OCI-M1 (cell line): Measurements from ENCODE around the gene UBE3A.
"Not testable (repeated sequence)": the region's sequence is repeated elsewhere in the genome, so short reads cannot be mapped to it uniquely, and the experiment has no call there.

Experiments
- DNase-seq: peaks from one replicate; lab custom pipeline; 2025; lab: John Stamatoyannopoulos, UW

UBE3A gene

GRCh38 chr15:25437777-25438600 is 835 bp downstream of the UBE3A start:
- DNase-seq: peak; percentile 70

GRCh38 chr15:25436707-25437106 is 2.1 kb downstream of the UBE3A start:
- no peak for DNase-seq

- no peak for DNase-seq
Measured at GRCh38 chr15:25435474-25436243, 3.2 kb downstream of the UBE3A start.

GRCh38 chr15:25433118-25433865 is 5.5 kb downstream of the UBE3A start:
- DNase-seq: no peak

GRCh38 chr15:25431836-25432561 is 6.8 kb downstream of the UBE3A start:
- no peak for DNase-seq

GRCh38 chr15:25427861-25428260 is 11.0 kb downstream of the UBE3A start:
- peak; percentile 65 for DNase-seq

GRCh38 chr15:25426896-25427610 is 11.8 kb downstream of the UBE3A start:
- DNase-seq: peak; percentile 63

- peak; percentile 30 for DNase-seq
Measured at GRCh38 chr15:25424073-25424472, 14.8 kb downstream of the UBE3A start.

- DNase-seq: no peak
Measured at GRCh38 chr15:25422021-25422420, 16.8 kb downstream of the UBE3A start.

GRCh38 chr15:25418202-25418601 is 20.6 kb downstream of the UBE3A start:
- no peak for DNase-seq

- peak; percentile 30 for DNase-seq
Measured at GRCh38 chr15:25417604-25418003, 21.2 kb downstream of the UBE3A start.

GRCh38 chr15:25416693-25417092 is 22.1 kb downstream of the UBE3A start:
- DNase-seq: no peak

- DNase-seq: no peak
Measured at GRCh38 chr15:25415707-25416106, 23.1 kb downstream of the UBE3A start.

- DNase-seq: no peak
Measured at GRCh38 chr15:25415217-25415616, 23.6 kb downstream of the UBE3A start.

- DNase-seq: no peak
Measured at GRCh38 chr15:25410649-25411048, 28.2 kb downstream of the UBE3A start.

- not testable (repeated sequence) for DNase-seq
Measured at GRCh38 chr15:25409731-25410130, 29.1 kb downstream of the UBE3A start.

GRCh38 chr15:25408929-25409328 is 29.9 kb downstream of the UBE3A start:
- no peak for DNase-seq

- DNase-seq: peak; percentile 4
Measured at GRCh38 chr15:25408428-25408827, 30.4 kb downstream of the UBE3A start.

GRCh38 chr15:25407950-25408349 is 30.9 kb downstream of the UBE3A start:
- DNase-seq: no peak

- DNase-seq: no peak
Measured at GRCh38 chr15:25406846-25407245, 32.0 kb downstream of the UBE3A start.

- no peak for DNase-seq
Measured at GRCh38 chr15:25406261-25406660, 32.6 kb downstream of the UBE3A start.
